AG10803 (cell line): ENCODE data around the gene SMAD9.

Experiments used
- DNase-seq: peaks from one replicate; pipeline ENCODE4 v3.0.0; 2010; ENCODE audit warnings: low read depth
- H3K4me3 ChIP-seq: 2 replicates; pipeline ENCODE4 v1.5.1; 2011; ENCODE audit warnings: mild to moderate bottlenecking, low read length, control low read depth
- CTCF ChIP-seq: conservative IDR thresholded peaks from 2 replicates; pipeline ENCODE4 v1.5.1; 2011; ENCODE audit warnings: mild to moderate bottlenecking, low read length, control low read depth, inconsistent platforms

Gene SMAD9

DNA sequence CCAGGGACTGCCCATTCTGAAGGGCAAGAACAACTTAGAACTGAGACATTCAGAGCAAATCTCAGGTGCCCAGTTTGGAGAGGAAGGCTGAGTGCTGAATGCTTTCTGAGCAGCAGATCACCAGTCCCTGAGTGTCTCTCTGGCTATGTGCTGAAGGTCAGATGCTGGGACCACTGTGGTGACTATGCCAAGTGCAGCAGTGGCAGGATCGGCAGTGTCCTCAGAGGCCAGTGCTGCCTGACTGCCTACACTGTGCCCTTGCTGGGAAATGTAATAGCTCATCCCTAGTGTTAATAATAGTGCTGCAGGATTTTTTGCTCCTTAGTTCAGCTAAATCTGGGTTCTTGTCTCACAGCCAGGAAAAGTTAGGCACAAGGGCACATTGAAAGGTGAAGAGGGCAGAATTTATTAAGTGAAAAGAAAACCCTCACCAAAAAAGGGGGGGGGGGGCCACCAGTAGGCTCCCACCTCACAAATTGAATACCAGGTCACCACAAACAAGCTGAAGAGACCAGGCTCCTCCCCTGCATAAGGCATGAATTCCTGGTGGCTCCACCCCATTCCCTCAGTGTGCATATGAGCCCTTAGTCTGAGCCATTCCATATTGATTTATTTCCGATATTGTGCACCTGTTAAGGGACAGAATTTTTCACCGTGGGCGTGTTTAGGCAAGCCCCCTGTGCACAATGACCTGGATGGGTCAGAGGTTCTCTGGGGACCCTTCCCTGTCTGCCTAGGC is 82.5 kb downstream of the SMAD9 start:
- no peak overlapping the region for H3K4me3 ChIP-seq
- no peak for TF ChIP-seq CTCF
- DNase-seq = no peak

DNA sequence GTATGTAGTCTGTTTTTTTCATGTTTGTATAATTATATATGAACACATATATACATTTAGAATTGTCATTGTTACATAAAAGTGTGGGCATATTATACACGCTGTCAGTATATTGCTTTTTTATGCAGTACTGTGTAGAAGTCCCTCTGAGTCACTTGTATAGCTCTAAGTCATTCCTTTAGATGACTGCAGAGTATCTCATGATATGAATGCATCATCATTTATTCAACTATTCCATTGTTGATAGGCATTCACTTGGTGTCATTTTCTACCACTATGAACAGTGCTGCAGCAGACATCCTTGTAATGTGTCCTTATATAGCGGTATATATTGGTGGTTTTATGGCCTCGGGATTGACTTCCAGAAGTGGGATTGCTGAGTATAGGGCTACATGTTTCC is 85.7 kb downstream of the SMAD9 start:
- DNase-seq = no peak
- no peak for TF ChIP-seq CTCF
- no peak overlapping the region for H3K4me3 ChIP-seq

DNA sequence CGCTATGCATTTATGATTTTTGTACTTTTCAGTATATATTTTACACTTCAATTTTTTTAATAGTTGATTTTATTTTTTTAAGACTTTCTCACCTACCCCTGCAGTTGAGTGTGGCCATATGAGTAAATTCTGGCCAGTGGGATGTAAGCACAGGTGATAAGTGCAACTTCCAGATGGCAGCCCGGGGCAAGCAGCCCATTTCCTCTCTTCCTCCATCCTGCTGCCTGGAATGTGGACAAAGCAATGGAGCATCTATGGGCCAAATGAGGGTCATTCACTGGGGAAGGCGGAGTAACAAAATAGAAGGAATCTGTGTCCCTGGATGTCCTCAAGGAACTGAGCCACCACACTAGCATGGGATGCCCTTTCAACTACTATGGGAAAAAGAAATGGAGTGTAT is 88.7 kb downstream of the SMAD9 start:
- no peak overlapping the region for H3K4me3 ChIP-seq
- DNase-seq = no peak
- TF ChIP-seq CTCF = no peak

DNA sequence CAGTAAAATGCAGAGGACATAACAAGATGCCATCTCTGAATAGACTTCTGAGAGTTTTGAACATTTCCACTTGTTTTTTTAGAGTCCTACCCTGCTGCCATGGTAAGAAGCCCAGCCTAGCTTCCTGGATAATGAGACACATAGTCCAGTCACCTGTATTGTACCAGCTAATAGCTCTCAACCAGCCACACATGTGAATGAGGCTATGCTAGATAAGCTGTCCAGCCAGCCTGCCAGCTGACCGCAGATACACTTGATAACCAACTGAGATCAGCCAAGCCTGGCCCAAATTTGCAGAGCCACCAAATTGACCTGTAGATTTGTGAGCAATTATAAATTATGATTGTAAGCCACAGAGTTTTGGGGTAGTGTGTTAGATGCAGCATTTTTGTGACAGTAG is 90.3 kb downstream of the SMAD9 start:
- H3K4me3 ChIP-seq = no peak overlapping the region
- no peak for TF ChIP-seq CTCF

GRCh38 chr13:36822785-36823184 is 97.3 kb downstream of the SMAD9 start:
- no peak overlapping the region for H3K4me3 ChIP-seq
- no peak for TF ChIP-seq CTCF

More for the DNA sequence above, 90.3 kb downstream of the SMAD9 start:
- no peak for DNase-seq

DNA sequence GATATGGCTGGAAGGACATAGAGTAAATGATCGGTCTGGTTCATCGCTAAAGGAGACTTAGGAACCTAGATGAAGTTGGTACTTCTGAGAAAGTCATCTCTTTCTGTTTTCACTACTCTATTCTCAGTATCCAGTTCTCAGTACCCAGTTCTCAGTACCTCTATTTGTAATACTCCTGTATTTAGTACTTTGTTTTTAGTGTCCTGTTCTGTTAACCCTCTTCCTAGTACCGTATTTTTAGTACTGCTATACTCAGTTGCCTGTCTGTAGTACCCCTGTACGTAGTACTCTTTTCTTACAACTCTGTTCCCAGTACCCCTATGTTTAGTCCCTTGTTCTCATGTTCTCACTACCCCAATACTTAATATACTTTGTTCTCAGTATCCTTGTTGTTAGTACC is 99.8 kb downstream of the SMAD9 start:
- no peak for DNase-seq
- TF ChIP-seq CTCF = no peak
- H3K4me3 ChIP-seq = peak overlapping the region; percentile 83

More at GRCh38 chr13:36822785-36823184, 97.3 kb downstream of the SMAD9 start:
- DNase-seq = no peak

DNA sequence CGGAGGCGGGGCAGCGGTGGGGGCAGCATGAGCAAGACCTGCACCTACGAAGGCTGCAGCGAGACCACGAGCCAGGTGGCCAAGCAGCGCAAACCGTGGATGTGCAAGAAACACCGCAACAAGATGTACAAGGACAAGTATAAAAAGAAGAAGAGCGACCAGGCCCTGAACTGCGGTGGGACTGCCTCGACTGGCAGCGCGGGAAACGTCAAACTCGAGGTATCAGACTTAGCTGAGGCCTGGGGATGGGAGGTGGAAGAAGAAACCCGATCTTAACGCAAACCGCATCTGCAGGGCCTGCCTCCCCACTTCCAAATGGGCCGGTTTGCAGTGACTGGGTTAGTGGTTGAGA is 100.3 kb downstream of the SMAD9 start:
- TF ChIP-seq CTCF = no peak
- H3K4me3 ChIP-seq = peak overlapping the region; percentile 83
- peak; percentile 26 for DNase-seq
